HEK293 (cell line): ENCODE measurements around the gene SH3GLB2.

Source experiments
- CTCF ChIA-PET: fragments of 350-600 bp; formaldehyde crosslinking; extraction: SDS; loops from one replicate; lab custom pipeline; 2021; ENCODE audit warnings: antibody characterized with exemption; lab: Yijun Ruan, JAX
- POLR2A ChIA-PET: fragments of 300-600 bp; formaldehyde crosslinking; extraction: SDS; loops from one replicate; lab custom pipeline; 2020; ENCODE audit warnings: antibody characterized with exemption, inconsistent platforms; lab: Yijun Ruan, JAX
- H3K27ac ChIP-seq: fragments of 200-500 bp; sonication (Bioruptor generic); 2 replicates; pipeline ENCODE4 v1.5.1; 2014; ENCODE audit warnings: low read depth, low read length, control low read depth, inconsistent platforms; ENCODE audit errors: extremely low read depth
- H3K36me3 ChIP-seq, 2 experiments: fragments of 200-500 bp in 1 of 2; sonication (Bioruptor generic) in 1 of 2; 1 replicate in 1 of 2; 2 replicates in 1 of 2; pipeline ENCODE4 v1.5.1; 2014 to 2017; ENCODE audit warnings: inconsistent platforms in 2 of 2, low read length in 2 of 2; ENCODE audit not compliant: control insufficient read depth in 2 of 2, insufficient read depth in 1 of 2
- H3K4me1 ChIP-seq: fragments of 200-500 bp; sonication (Bioruptor generic); 2 replicates; pipeline ENCODE4 v1.5.1; 2014; ENCODE audit warnings: mild to moderate bottlenecking, low read length, inconsistent platforms; ENCODE audit not compliant: control insufficient read depth, insufficient read depth
- H3K4me3 ChIP-seq: 2 replicates; pipeline ENCODE4 v1.5.1; 2011; ENCODE audit warnings: low read depth, mild to moderate bottlenecking, control low read depth, low read length, moderate library complexity
- H3K9me3 ChIP-seq: fragments of 200-500 bp; sonication (Bioruptor generic); 2 replicates; pipeline ENCODE4 v1.5.1; 2014; ENCODE audit warnings: low read depth, low read length, inconsistent platforms; ENCODE audit not compliant: control insufficient read depth, insufficient read depth
- ATF2 ChIP-seq: fragments of 450-650 bp; formaldehyde crosslinking; IDR thresholded peaks from 2 replicates; pipeline ENCODE4 v1.5.1; 2016; ENCODE audit warnings: missing biosample characterization, missing genetic modification characterization, low read depth
- EGR2 ChIP-seq: fragments of 450-650 bp; formaldehyde crosslinking; IDR thresholded peaks from 2 replicates; pipeline ENCODE4 v1.5.1; 2016; ENCODE audit warnings: low read depth, missing biosample characterization, missing genetic modification characterization
- MZF1 ChIP-seq: fragments of 450-650 bp; formaldehyde crosslinking; IDR thresholded peaks from 2 replicates; pipeline ENCODE4 v1.5.1; 2017; ENCODE audit warnings: missing biosample characterization, missing genetic modification characterization, borderline replicate concordance
- SCRT1 ChIP-seq: fragments of 450-650 bp; formaldehyde crosslinking; IDR thresholded peaks from 2 replicates; pipeline ENCODE4 v1.5.1; 2016; ENCODE audit warnings: missing biosample characterization, missing genetic modification characterization, borderline replicate concordance
- SCRT2 ChIP-seq: fragments of 450-650 bp; formaldehyde crosslinking; IDR thresholded peaks from 2 replicates; pipeline ENCODE4 v1.5.1; 2016; ENCODE audit warnings: missing biosample characterization, missing genetic modification characterization
- ZFHX2 ChIP-seq: fragments of 450-650 bp; formaldehyde crosslinking; conservative IDR thresholded peaks from 2 replicates; pipeline ENCODE4 v1.5.1; 2016; ENCODE audit warnings: missing biosample characterization, missing genetic modification characterization
- ZNF10 ChIP-seq: fragments of 450-650 bp; formaldehyde crosslinking; IDR thresholded peaks from 2 replicates; pipeline ENCODE4 v1.5.1; 2017; ENCODE audit warnings: missing biosample characterization, missing genetic modification characterization
- ZNF248 ChIP-seq: fragments of 450-650 bp; formaldehyde crosslinking; IDR thresholded peaks from 2 replicates; pipeline ENCODE4 v1.5.1; 2017; ENCODE audit warnings: missing biosample characterization, missing genetic modification characterization
- ZNF311 ChIP-seq: fragments of 450-650 bp; formaldehyde crosslinking; IDR thresholded peaks from 2 replicates; pipeline ENCODE4 v1.5.1; 2017; ENCODE audit warnings: missing biosample characterization, missing genetic modification characterization, borderline replicate concordance
- ZNF324 ChIP-seq: fragments of 450-650 bp; formaldehyde crosslinking; IDR thresholded peaks from 2 replicates; pipeline ENCODE4 v1.5.1; 2016; ENCODE audit warnings: missing biosample characterization, missing genetic modification characterization
- ZNF394 ChIP-seq: fragments of 450-650 bp; formaldehyde crosslinking; IDR thresholded peaks from 2 replicates; pipeline ENCODE4 v1.5.1; 2016; ENCODE audit warnings: missing biosample characterization, missing genetic modification characterization, mild to moderate bottlenecking, moderate library complexity, borderline replicate concordance
- ZNF510 ChIP-seq: fragments of 450-650 bp; formaldehyde crosslinking; IDR thresholded peaks from 2 replicates; pipeline ENCODE4 v1.5.1; 2018; ENCODE audit warnings: mild to moderate bottlenecking, missing genetic modification characterization, missing biosample characterization; ENCODE audit not compliant: insufficient replicate concordance
- ZNF571 ChIP-seq: fragments of 450-650 bp; formaldehyde crosslinking; IDR thresholded peaks from 2 replicates; pipeline ENCODE4 v1.5.0; 2017; ENCODE audit warnings: missing biosample characterization, missing genetic modification characterization
- ZNF677 ChIP-seq: fragments of 450-650 bp; IDR thresholded peaks from 2 replicates; pipeline ENCODE4 v1.5.0; 2018; ENCODE audit warnings: missing biosample characterization, mild to moderate bottlenecking, missing genetic modification characterization, moderate library complexity
- ZNF707 ChIP-seq: fragments of 450-650 bp; formaldehyde crosslinking; IDR thresholded peaks from 2 replicates; pipeline ENCODE4 v1.5.1; 2016; ENCODE audit warnings: missing biosample characterization, missing genetic modification characterization
- ZNF830 ChIP-seq: fragments of 450-650 bp; IDR thresholded peaks from 2 replicates; pipeline ENCODE4 v1.5.0; 2018; ENCODE audit warnings: missing biosample characterization, missing genetic modification characterization, low read depth, mild to moderate bottlenecking, moderate library complexity
- TF ChIP-seq, protein P1 (sequence below): fragments of 450-650 bp; formaldehyde crosslinking; IDR thresholded peaks from 2 replicates; pipeline ENCODE4 v1.5.1; 2016; ENCODE audit warnings: missing biosample characterization, missing genetic modification characterization
- TF ChIP-seq, protein P2 (sequence below): fragments of 450-650 bp; formaldehyde crosslinking; IDR thresholded peaks from 2 replicates; pipeline ENCODE4 v1.5.1; 2016; ENCODE audit warnings: missing biosample characterization, missing genetic modification characterization
- TF ChIP-seq, protein P3 (sequence below): fragments of 450-650 bp; formaldehyde crosslinking; IDR thresholded peaks from 2 replicates; pipeline ENCODE4 v1.5.1; 2016; ENCODE audit warnings: missing biosample characterization, missing genetic modification characterization

Gene SH3GLB2

GRCh38 chr9:129033216-129033615 is 5.1 kb upstream of the SH3GLB2 start:
- ChIA-PET CTCF (interaction anchor here (0.6 to 0.7 kb wide), 3 partner anchors 107 to 215 kb away, joined by 3 read pairs; no protein-coding TSS in a partner anchor), POLR2A (interaction anchor here (0.7 kb wide), 1 partner anchor 9 kb away, joined by 5 read pairs; no protein-coding TSS in a partner anchor)
- Histone ChIP-seq H3K36me3 (no peaks in the 10 kb centered on the region), H3K4me3 (no peak overlapping the region), H3K9me3 (no peaks in the 10 kb centered on the region), H3K4me1 (no peaks in the 10 kb centered on the region), H3K27ac (no peak overlapping the region)
- TF ChIP-seq ZNF510 (tag by site-specific recombination) (no peak), ZNF394 (tag by site-specific recombination) (peak; percentile 53; the same call in 1 of the 2 replicates)

DNA sequence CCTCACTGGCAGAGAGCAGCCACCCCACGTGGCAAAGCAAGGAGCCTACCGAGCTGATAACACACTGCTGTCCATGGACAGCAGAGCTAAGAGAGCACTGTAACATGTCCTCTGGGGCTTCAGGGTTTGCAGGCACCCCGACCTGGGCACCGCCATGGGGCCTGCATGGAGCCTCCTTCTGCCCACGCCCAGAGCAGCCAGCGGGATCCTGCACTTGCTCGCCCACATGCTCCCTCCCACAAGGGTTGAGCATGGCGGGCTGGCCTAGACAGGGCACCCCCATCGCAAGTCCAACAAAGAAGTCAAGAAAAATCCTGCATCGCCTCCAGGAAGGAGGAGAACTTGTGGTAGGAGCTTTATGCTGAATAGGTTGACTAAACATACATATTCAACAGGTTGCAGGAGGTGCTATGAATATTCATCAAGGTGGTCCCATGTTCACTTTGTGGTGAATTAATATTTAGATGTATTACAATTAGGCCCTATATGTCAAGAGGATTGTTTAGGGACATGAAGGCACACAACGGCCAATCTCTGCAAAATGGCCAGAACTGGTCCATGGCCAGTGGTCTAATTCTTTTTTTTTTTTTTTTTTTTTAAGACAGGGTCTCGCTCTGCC is 4.5 kb upstream of the SH3GLB2 start:
- Histone ChIP-seq H3K4me3 (no peak overlapping the region), H3K9me3 (no peaks in the 10 kb centered on the region), H3K27ac (no peak overlapping the region), H3K4me1 (no peaks in the 10 kb centered on the region)
- TF ChIP-seq EGR2 (tag by site-specific recombination) (peak; percentile 64), ZNF707 (tag by site-specific recombination) (no peak), ATF2 (no peak), ZNF677 (tag by site-specific recombination) (no peak), ZNF571 (tag by site-specific recombination) (no peak), SCRT1 (tag by site-specific recombination) (peak; percentile 86), ZNF248 (tag by site-specific recombination) (no peak), MZF1 (tag by site-specific recombination) (no peak), ZNF311 (tag by site-specific recombination) (no peak), ZNF830 (tag by site-specific recombination) (no peak), ZNF10 (no peak), ZNF324 (tag by site-specific recombination) (no peak), ZFHX2 (tag by site-specific recombination) (peak; percentile 72), SCRT2 (tag by site-specific recombination) (peak; percentile 87)
- TF ChIP-seq, protein P1, sequence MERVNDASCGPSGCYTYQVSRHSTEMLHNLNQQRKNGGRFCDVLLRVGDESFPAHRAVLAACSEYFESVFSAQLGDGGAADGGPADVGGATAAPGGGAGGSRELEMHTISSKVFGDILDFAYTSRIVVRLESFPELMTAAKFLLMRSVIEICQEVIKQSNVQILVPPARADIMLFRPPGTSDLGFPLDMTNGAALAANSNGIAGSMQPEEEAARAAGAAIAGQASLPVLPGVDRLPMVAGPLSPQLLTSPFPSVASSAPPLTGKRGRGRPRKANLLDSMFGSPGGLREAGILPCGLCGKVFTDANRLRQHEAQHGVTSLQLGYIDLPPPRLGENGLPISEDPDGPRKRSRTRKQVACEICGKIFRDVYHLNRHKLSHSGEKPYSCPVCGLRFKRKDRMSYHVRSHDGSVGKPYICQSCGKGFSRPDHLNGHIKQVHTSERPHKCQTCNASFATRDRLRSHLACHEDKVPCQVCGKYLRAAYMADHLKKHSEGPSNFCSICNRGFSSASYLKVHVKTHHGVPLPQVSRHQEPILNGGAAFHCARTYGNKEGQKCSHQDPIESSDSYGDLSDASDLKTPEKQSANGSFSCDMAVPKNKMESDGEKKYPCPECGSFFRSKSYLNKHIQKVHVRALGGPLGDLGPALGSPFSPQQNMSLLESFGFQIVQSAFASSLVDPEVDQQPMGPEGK: no peak
- TF ChIP-seq, protein P2, sequence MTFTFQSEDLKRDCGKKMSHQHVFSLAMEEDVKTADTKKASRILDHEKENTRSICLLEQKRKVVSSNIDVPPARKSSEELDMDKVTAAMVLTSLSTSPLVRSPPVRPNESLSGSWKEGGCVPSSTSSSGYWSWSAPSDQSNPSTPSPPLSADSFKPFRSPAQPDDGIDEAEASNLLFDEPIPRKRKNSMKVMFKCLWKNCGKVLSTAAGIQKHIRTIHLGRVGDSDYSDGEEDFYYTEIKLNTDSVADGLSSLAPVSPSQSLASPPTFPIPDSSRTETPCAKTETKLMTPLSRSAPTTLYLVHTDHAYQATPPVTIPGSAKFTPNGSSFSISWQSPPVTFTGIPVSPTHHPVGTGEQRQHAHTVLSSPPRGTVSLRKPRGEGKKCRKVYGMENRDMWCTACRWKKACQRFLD (tag by site-specific recombination): no peak
- TF ChIP-seq, protein P3, sequence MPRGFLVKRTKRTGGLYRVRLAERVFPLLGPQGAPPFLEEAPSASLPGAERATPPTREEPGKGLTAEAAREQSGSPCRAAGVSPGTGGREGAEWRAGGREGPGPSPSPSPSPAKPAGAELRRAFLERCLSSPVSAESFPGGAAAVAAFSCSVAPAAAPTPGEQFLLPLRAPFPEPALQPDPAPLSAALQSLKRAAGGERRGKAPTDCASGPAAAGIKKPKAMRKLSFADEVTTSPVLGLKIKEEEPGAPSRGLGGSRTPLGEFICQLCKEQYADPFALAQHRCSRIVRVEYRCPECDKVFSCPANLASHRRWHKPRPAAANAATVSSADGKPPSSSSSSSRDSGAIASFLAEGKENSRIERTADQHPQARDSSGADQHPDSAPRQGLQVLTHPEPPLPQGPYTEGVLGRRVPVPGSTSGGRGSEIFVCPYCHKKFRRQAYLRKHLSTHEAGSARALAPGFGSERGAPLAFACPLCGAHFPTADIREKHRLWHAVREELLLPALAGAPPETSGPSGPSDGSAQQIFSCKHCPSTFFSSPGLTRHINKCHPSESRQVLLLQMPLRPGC (tag by site-specific recombination): no peak
- TF ChIP-seq, all 188 proteins: peak for 4
- no peaks in the 10 kb centered on the region for H3K36me3 ChIP-seq
- ChIA-PET POLR2A (no interaction called here), CTCF (interaction anchor here (0.9 kb wide), 1 partner anchor 104 kb away, joined by 4 read pairs; no protein-coding TSS in a partner anchor)
